Heart right ventricle (tissue), 16 donors: Measurements from ENCODE around the gene DNMT3A. TPM values are rescaled to one million over a fixed set of nuclear protein-coding genes. Genes with fewer than 3 reads are reported as not detected.
A peak's percentile ranks its signal among the peaks of the same experiment; 100 is the strongest.

Experiments
- ATAC-seq, 8 donors: fragments of 200-7000 bp; cut with Tn5 transposase; one replicate each; pipeline ENCODE4 v1.9.1; 2020; ENCODE audit warnings: mild to moderate bottlenecking in 8 of 8, moderate library complexity in 8 of 8, moderate number of reproducible peaks in 1 of 8
- DNase-seq, 2 donors: peaks; one replicate each; pipeline ENCODE4 v3.0.0-alpha.2; 2020
- H3K27ac ChIP-seq, 10 donors: fragments of 200-600 bp; sonication (generic) in 2 of 10; one replicate each; pipeline versions ENCODE4 v1.5.0 to v1.8.0; 2020 to 2022; ENCODE audit warnings: mild to moderate bottlenecking in 3 of 10
- H3K27me3 ChIP-seq, 7 donors: fragments of 200-600 bp; one replicate each; pipeline ENCODE4 v1.8.0; 2021 to 2022; ENCODE audit warnings: mild to moderate bottlenecking in 2 of 7
- H3K36me3 ChIP-seq, 9 donors: fragments of 200-600 bp; sonication (generic) in 1 of 9; one replicate each; pipeline versions ENCODE4 v1.5.0 to v1.8.0; 2020 to 2022; ENCODE audit warnings: mild to moderate bottlenecking in 2 of 9
- H3K4me1 ChIP-seq, 9 donors: fragments of 200-600 bp; sonication (generic) in 1 of 9; one replicate each; pipeline versions ENCODE4 v1.5.0 to v1.8.0; 2020 to 2022; ENCODE audit warnings: mild to moderate bottlenecking in 4 of 9
- H3K4me3 ChIP-seq, 10 donors: fragments of 200-600 bp; sonication (generic) in 2 of 10; one replicate each; pipeline versions ENCODE4 v1.5.0 to v1.8.0; 2020 to 2022; ENCODE audit warnings: mild to moderate bottlenecking in 7 of 10, moderate library complexity in 2 of 10
- H3K9me3 ChIP-seq, 11 donors: fragments of 200-600 bp in 10 of 11; sonication (generic) in 2 of 11; one replicate each; pipeline versions ENCODE4 v1.5.0 to v1.8.0; 2013 to 2022; ENCODE audit warnings: mild to moderate bottlenecking in 2 of 11, control low read depth in 1 of 11, moderate library complexity in 1 of 11
- WGBS, 2 donors: extraction: QIAGEN DNeasy Blood & Tissue Kit; methylation state at CpG; one replicate each; pipeline ENCODE4 v1.1.7; 2013; ENCODE audit warnings: inconsistent platforms in 1 of 2; 5-methylcytosine and 5-hydroxymethylcytosine counted together
- intact Hi-C, 10 donors: fragments of 100-400 bp; cut with DNase I; formaldehyde crosslinking; loops; one replicate each; pipeline versions ENCODE4 v1.11.1 to v1.14.2; 2022
- long read RNA-seq, 3 donors: library from polyadenylated mRNA; unstranded; transcript quantifications; one replicate each; pipeline ENCODE4 v2.0.0, GENCODE V29; 2020 to 2021
- polyA plus RNA-seq, 2 donors: library from polyadenylated mRNA; stranded (reverse); fragments of 200-250 nt; gene quantifications; one replicate each; pipeline ENCODE4 v1.2.3, GENCODE V29; 2013
- total RNA-seq, 10 donors: library from RNA; stranded (reverse); fragmentation: NEBNext Ultra II Directional in 3 of 10; extraction: Animal tissue kit (Norgen Biotek cat#: 25700) in 3 of 10; gene quantifications; one replicate each; pipeline versions ENCODE4 v1.2.1 to v1.2.4, GENCODE V29; 2021 to 2023
- TF ChIP-seq, protein P1 (sequence below), 9 donors: fragments of 200-600 bp; sonication (generic) in 2 of 9; IDR thresholded peaks; one replicate each; pipeline versions ENCODE4 v1.5.0 to v1.8.0; 2021 to 2022; ENCODE audit warnings: antibody characterized with exemption in 9 of 9, mild to moderate bottlenecking in 5 of 9, moderate library complexity in 1 of 9
- donor health status: Arrhythmogenic right ventricular cardiomyopathy.
- donor health status: ischemic (EF 13 %, LVEDD 7.1; RV severe dilation, severe dysfunction).
- donor health status: healthy with polysubstance abuse.
- donor health status: DM: no; HTN: yes; CAD: no.
- donor health status: DM: no; HTN: no; CAD: no.
- donor health status: ischemic (EF 25% LVEDD 6.9; RV normal size, moderate dysfunction).
- donor health status: ischemic (EF 25% LVEDD 5.7; RV mildly dilated, moderate dysfunction).
- donor health status: healthy.
- donor health status: DM: yes; HTN: yes; CAD: no.
- donor health status: Ischemic cardiomyopathy.
- donor health status: ischemic (EF 35%, LVEDD 5.7; RV mildly dilated, moderate dysfunction).
- donor health status: nonischemic (EF 11% LVEDD 7.7; RV severe dilation, severe dysfunction).
- donor health status: DM: yes; HTN: yes; CAD: no.
- donor health status: PGD.
- donor health status: ischemic (EF 29% LVEDD 5.4; RV normal size, mild dysfunction).
- donor health status: nonischemic (EF 23%, LVEDD 6.1; RV moderate dilation, normal function).

The DNMT3A gene
- total RNA-seq (10 to 100 TPM; 14.8 to 23.7 (median 19.4) TPM), polyA plus RNA-seq (10 to 100 TPM in 1 of 2 donors, 1 to 10 TPM in 1; 4.7 to 10.3 TPM)
- long read RNA-seq, donor 1, full-length matches to known transcripts = 15 of 35 reads
- long read RNA-seq, donor 1, partial matches to known transcripts = 9 of 35 reads
- long read RNA-seq, donor 1, other reads (novel, unspliced or antisense) = 11 of 35 reads
- long read RNA-seq, donor 2, full-length matches to known transcripts = 18 of 37 reads
- long read RNA-seq, donor 2, partial matches to known transcripts = 6 of 37 reads
- long read RNA-seq, donor 2, other reads (novel, unspliced or antisense) = 13 of 37 reads
- long read RNA-seq, donor 3, full-length matches to known transcripts = 1 of 14 reads
- long read RNA-seq, donor 3, partial matches to known transcripts = 5 of 14 reads
- long read RNA-seq, donor 3, other reads (novel, unspliced or antisense) = 8 of 14 reads

GRCh38 chr2:25341753-25342371 lies at the start of gene DNMT3A:
Gene DNMT3A, minus strand, starts transcription at chr2:25341925. Its CDS starts 27,941 bp downstream, at chr2:25313984.
- peaks cover 13 to 45% (median 38%) of the 10 kb centered on the region in 9 donors for H3K4me1 ChIP-seq
- no peaks in the 10 kb centered on the region for H3K36me3 ChIP-seq
- H3K9me3 ChIP-seq = no peaks in the 10 kb centered on the region
- DNase-seq (peak; percentile 77 to 85), ATAC-seq (peak in 7 of 8 donors; percentile 6 to 56 (median 31))
- peak within 1 kb of the TSS; percentile 38 to 80 (median 74) for H3K4me3 ChIP-seq
- peak within 1 kb of the TSS; percentile 85 to 95 (median 86) for H3K27ac ChIP-seq
- TF ChIP-seq, protein P1, sequence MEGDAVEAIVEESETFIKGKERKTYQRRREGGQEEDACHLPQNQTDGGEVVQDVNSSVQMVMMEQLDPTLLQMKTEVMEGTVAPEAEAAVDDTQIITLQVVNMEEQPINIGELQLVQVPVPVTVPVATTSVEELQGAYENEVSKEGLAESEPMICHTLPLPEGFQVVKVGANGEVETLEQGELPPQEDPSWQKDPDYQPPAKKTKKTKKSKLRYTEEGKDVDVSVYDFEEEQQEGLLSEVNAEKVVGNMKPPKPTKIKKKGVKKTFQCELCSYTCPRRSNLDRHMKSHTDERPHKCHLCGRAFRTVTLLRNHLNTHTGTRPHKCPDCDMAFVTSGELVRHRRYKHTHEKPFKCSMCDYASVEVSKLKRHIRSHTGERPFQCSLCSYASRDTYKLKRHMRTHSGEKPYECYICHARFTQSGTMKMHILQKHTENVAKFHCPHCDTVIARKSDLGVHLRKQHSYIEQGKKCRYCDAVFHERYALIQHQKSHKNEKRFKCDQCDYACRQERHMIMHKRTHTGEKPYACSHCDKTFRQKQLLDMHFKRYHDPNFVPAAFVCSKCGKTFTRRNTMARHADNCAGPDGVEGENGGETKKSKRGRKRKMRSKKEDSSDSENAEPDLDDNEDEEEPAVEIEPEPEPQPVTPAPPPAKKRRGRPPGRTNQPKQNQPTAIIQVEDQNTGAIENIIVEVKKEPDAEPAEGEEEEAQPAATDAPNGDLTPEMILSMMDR (IDR thresholded peaks at IDR 0.05) = no peak
- WGBS, 2 donors = 1% methylated on average over 38 to 87 of the region's 100 CpGs
- intact Hi-C loops = loop anchor here in 5 of 10 donors (1.0 to 10.0 kb wide), 7 partner anchors 34 to 183 kb away; no protein-coding TSS in a partner anchor
- H3K27me3 ChIP-seq = no peaks in the 10 kb centered on the region

DNA sequence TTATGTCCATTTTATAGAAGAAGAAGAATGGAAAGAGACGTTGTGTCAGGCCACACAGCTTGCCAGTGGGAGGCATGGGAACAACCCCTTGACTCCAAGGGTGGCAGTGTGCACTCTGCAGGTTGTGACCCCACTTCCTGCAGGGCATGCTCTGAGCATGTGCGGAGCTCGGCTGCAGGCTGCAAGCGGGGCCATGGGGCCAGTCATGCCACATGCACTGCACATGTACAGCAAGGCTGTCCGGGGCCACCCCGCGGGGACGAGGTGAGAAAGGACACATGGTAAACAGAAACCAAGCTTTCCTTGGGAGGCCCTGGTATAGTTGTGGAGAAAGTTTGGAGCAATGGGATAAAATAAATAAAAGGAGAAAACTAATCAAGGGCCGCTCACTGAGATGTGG lies 47.4 kb upstream of the DNMT3A start:
- TF ChIP-seq, protein P1 (IDR thresholded peaks at IDR 0.05) = no peak
- Histone ChIP-seq H3K4me1 (no peaks in the 10 kb centered on the region), H3K27me3 (no peaks in the 10 kb centered on the region), H3K36me3 (peaks cover 0 to 15% (median 0%) of the 10 kb centered on the region in 9 donors), H3K27ac (no peak overlapping the region), H3K4me3 (no peak overlapping the region), H3K9me3 (no peaks in the 10 kb centered on the region)
- ATAC-seq (no peak), DNase-seq (no peak)
- intact Hi-C loops = loop anchor here in 2 of 10 donors (10.0 kb wide), 1 partner anchor 126 kb away; no protein-coding TSS in a partner anchor
- WGBS, 2 donors = 97 to 98% methylated on average over 9 of the region's 9 CpGs

GRCh38 chr2:25388491-25388890 lies 46.8 kb upstream of the DNMT3A start:
- Histone ChIP-seq H3K4me1 (no peaks in the 10 kb centered on the region), H3K9me3 (no peaks in the 10 kb centered on the region), H3K36me3 (peaks cover 0 to 15% (median 0%) of the 10 kb centered on the region in 9 donors), H3K27ac (no peak overlapping the region), H3K4me3 (no peak overlapping the region), H3K27me3 (no peaks in the 10 kb centered on the region)
- DNase-seq (no peak), ATAC-seq (no peak)
- intact Hi-C loops = loop anchor here in 2 of 10 donors (10.0 kb wide), 1 partner anchor 126 kb away; no protein-coding TSS in a partner anchor
- TF ChIP-seq, protein P1 (IDR thresholded peaks at IDR 0.05) = no peak
- 91% methylated on average over 6 of the region's 6 CpGs for WGBS, 2 donors

GRCh38 chr2:25387876-25388449 lies 46.2 kb upstream of the DNMT3A start:
- Histone ChIP-seq H3K4me1 (no peaks in the 10 kb centered on the region), H3K27me3 (no peaks in the 10 kb centered on the region), H3K27ac (no peak overlapping the region), H3K36me3 (peaks cover 0 to 15% (median 0%) of the 10 kb centered on the region in 9 donors), H3K4me3 (no peak overlapping the region), H3K9me3 (no peaks in the 10 kb centered on the region)
- TF ChIP-seq, protein P1 (IDR thresholded peaks at IDR 0.05) = no peak
- 93 to 94% methylated on average over 17 of the region's 17 CpGs for WGBS, 2 donors
- intact Hi-C loops = loop anchor here in 2 of 10 donors (10.0 kb wide), 1 partner anchor 127 kb away; no protein-coding TSS in a partner anchor
- no peak for DNase-seq
- no peak for ATAC-seq
